K562 (cell line): Measurements from ENCODE around the gene SLC25A44.

Source experiments
- ARHGAP35 ChIP-seq: fragments of 450-650 bp; IDR thresholded peaks from 2 replicates; pipeline ENCODE4 v1.6.1; 2018; ENCODE audit not compliant: partially characterized antibody
- CLOCK ChIP-seq: fragments of 250-450 bp; sonication (Bioruptor Pico); IDR thresholded peaks from 2 replicates; pipeline ENCODE4 v1.4.0; 2020; ENCODE audit warnings: mild to moderate bottlenecking, moderate library complexity, borderline replicate concordance
- CTCF ChIP-seq, 3 experiments: IDR thresholded peaks in 2 of 3; conservative IDR thresholded peaks in 1 of 3; 2 replicates each; pipeline ENCODE4 v1.5.1; 2011 to 2012; ENCODE audit warnings: low read length in 3 of 3, mild to moderate bottlenecking in 3 of 3, control low read depth in 2 of 3, improper control_type of control experiment in 1 of 3, inconsistent platforms in 1 of 3, low read depth in 1 of 3, mixed read lengths in 1 of 3, moderate library complexity in 1 of 3; ENCODE audit not compliant: insufficient read depth in 2 of 3
- DPF2 ChIP-seq: fragments of 450-650 bp; IDR thresholded peaks from 2 replicates; pipeline ENCODE4 v1.6.1; 2016
- FOXK1 ChIP-seq: sonication (generic); formaldehyde crosslinking; IDR thresholded peaks from 2 replicates; pipeline ENCODE4 v1.8.0; 2022; ENCODE audit warnings: missing genetic modification reagents, mild to moderate bottlenecking, borderline replicate concordance
- MYC ChIP-seq, 2 experiments: fragments of 250-450 bp in 1 of 2; sonication (Bioruptor Pico) in 1 of 2; IDR thresholded peaks; 2 replicates each; pipeline versions ENCODE4 v1.5.1 to v1.6.1; 2012 to 2021; ENCODE audit warnings: low read depth in 2 of 2, borderline replicate concordance in 1 of 2, improper control_type of control experiment in 1 of 2, low read length in 1 of 2, mild to moderate bottlenecking in 1 of 2, moderate library complexity in 1 of 2
- NR3C1 ChIP-seq: sonication (generic); formaldehyde crosslinking; IDR thresholded peaks from 2 replicates; pipeline ENCODE4 v1.8.1; 2022; ENCODE audit warnings: missing genetic modification reagents
- PHB2 ChIP-seq: fragments of 450-650 bp; IDR thresholded peaks from 2 replicates; pipeline ENCODE4 v1.6.1; 2017; ENCODE audit warnings: low read depth
- PHF21A ChIP-seq: fragments of 450-650 bp; IDR thresholded peaks from 2 replicates; pipeline ENCODE4 v1.6.1; 2017; ENCODE audit warnings: low read depth, borderline replicate concordance
- RNF2 ChIP-seq: sonication (generic); IDR thresholded peaks from 2 replicates; pipeline ENCODE4 v1.6.1; 2016
- UBTF ChIP-seq, 2 experiments: IDR thresholded peaks; 2 replicates each; pipeline ENCODE4 v1.6.1; 2012; ENCODE audit warnings: improper control_type of control experiment in 2 of 2, low read depth in 2 of 2, low read length in 2 of 2, borderline replicate concordance in 1 of 2
- ZNF274 ChIP-seq: IDR thresholded peaks from 2 replicates; pipeline ENCODE4 v1.6.1; 2011; ENCODE audit warnings: low read depth, mild to moderate bottlenecking, low read length, moderate library complexity, borderline replicate concordance

- no peak for TF ChIP-seq ZNF274
- no peak for TF ChIP-seq NR3C1
- no peak for TF ChIP-seq CTCF (IDR thresholded peaks at IDR 0.05 in 2 of 3, conservative IDR thresholded peaks at IDR 0.05 in 1 of 3; ENCODE audit: insufficient read depth in 2 of 3, low read depth in 1 of 3, low read length in 3 of 3)
- no peak for TF ChIP-seq DPF2
- TF ChIP-seq FOXK1 (CRISPR knock-in tag), result no peak
- no peak for TF ChIP-seq CLOCK
- no peak for TF ChIP-seq RNF2
- no peak for TF ChIP-seq UBTF (IDR thresholded peaks at IDR 0.05; ENCODE audit: borderline replicate concordance in 1 of 2, low read depth in 2 of 2, low read length in 2 of 2)
- TF ChIP-seq ARHGAP35, result no peak
- no peak for TF ChIP-seq PHB2
- TF ChIP-seq MYC (IDR thresholded peaks at IDR 0.05; ENCODE audit: low read depth, low read length), result no peak
- no peak for TF ChIP-seq MYC (CRISPR knock-in tag; IDR thresholded peaks at IDR 0.05; ENCODE audit: borderline replicate concordance, low read depth)
- TF ChIP-seq PHF21A, result no peak
Measured at GRCh38 chr1:156260896-156261295, 67.0 kb downstream of the SLC25A44 start.
